CD4-positive, alpha-beta T cell treated with Interleukin-21 for 1 hour (primary cell): ENCODE results near the gene IL17C.

Experiments used
- DNase-seq: peaks from one replicate; pipeline ENCODE4 v3.0.0-alpha.2; 2020

IL17C gene

GRCh38 chr16:88647178-88648070 lies 9.1 kb downstream of the IL17C start:
- no peak for DNase-seq

- no peak for DNase-seq
Observed at GRCh38 chr16:88649195-88649923, 11.0 kb downstream of the IL17C start.

GRCh38 chr16:88649924-88650748 lies 11.8 kb downstream of the IL17C start:
- peak; percentile 44 for DNase-seq

- DNase-seq, result peak; percentile 90
Observed at GRCh38 chr16:88650749-88651275, 12.4 kb downstream of the IL17C start, which contains the start of gene CYBA. CYBA (minus strand) TSS chr16:88651053; CDS start chr16:88651013, 40 bp downstream.

GRCh38 chr16:88651276-88651988 lies 13.1 kb downstream of the IL17C start:
- DNase-seq, result peak; percentile 89

- DNase-seq, result no peak
Observed at GRCh38 chr16:88651989-88652761, 13.8 kb downstream of the IL17C start.

- DNase-seq, result no peak
Observed at GRCh38 chr16:88652762-88653063, 14.3 kb downstream of the IL17C start.

- DNase-seq, result no peak
Observed at GRCh38 chr16:88653101-88653500, 14.7 kb downstream of the IL17C start.

- DNase-seq, result peak; percentile 30
Observed at GRCh38 chr16:88653596-88654362, 15.4 kb downstream of the IL17C start.

GRCh38 chr16:88654363-88655052 lies 16.1 kb downstream of the IL17C start:
- DNase-seq, result no peak

GRCh38 chr16:88655053-88655732 lies 16.8 kb downstream of the IL17C start:
- no peak for DNase-seq

GRCh38 chr16:88655733-88656281 lies 17.4 kb downstream of the IL17C start:
- DNase-seq, result no peak

- no peak for DNase-seq
Observed at GRCh38 chr16:88656291-88656980, 18.1 kb downstream of the IL17C start.

GRCh38 chr16:88657371-88657770 lies 19.0 kb downstream of the IL17C start:
- no peak for DNase-seq

GRCh38 chr16:88658714-88659113 lies 20.3 kb downstream of the IL17C start:
- DNase-seq, result no peak

GRCh38 chr16:88659160-88659559 lies 20.8 kb downstream of the IL17C start:
- no peak for DNase-seq

GRCh38 chr16:88661468-88661867 lies 23.1 kb downstream of the IL17C start:
- no peak for DNase-seq

- DNase-seq, result no peak
Observed at GRCh38 chr16:88662222-88662842, 24.0 kb downstream of the IL17C start.
